ENCODE results near the gene ENTHD1.

GRCh38 chr22:39925909-39926679 is 32.5 kb upstream of the ENTHD1 start:
- TF ChIP-seq POLR2A (IDR thresholded peaks at IDR 0.05) (no peak), CTCF (IDR thresholded peaks at IDR 0.05) (no peak), POLR2AphosphoS5 (IDR thresholded peaks at IDR 0.05) (no peak), EP300 (IDR thresholded peaks at IDR 0.05) (no peak)

Measured in stomach (tissue), 4 donors.